ENCODE measurements around the gene TBL3.
A peak's percentile ranks its signal among the peaks of the same experiment; 100 is the strongest.

The TBL3 gene

GRCh38 chr16:2009164-2009711 lies 37.4 kb downstream of the TBL3 start:
- ChIA-PET CTCF (interaction anchor here (0.6 to 1.8 kb wide), 3 partner anchors 13 to 131 kb away, joined by 4 to 7 read pairs (median 6); no protein-coding TSS in a partner anchor), POLR2A (interaction anchor here (0.6 to 2.7 kb wide), 4 partner anchors 22 to 227 kb away, joined by 3 to 17 read pairs (median 4); partner anchors contain the start of genes NUBP2, SPSB3 and TRAF7)
- Histone ChIP-seq H3K27ac (ENCODE audit: extremely low read depth, low read depth, low read length) (peak overlapping the region; percentile 97), H3K36me3 (ENCODE audit: control insufficient read depth in 2 of 2, insufficient read depth in 1 of 2, low read length in 2 of 2) (peaks cover 0 to 27% of the 10 kb centered on the region in 2 experiments; a peak in 1 of 3 replicates), H3K9me3 (ENCODE audit: control insufficient read depth, insufficient read depth, low read depth, low read length) (no peaks in the 10 kb centered on the region), H3K4me1 (ENCODE audit: control insufficient read depth, insufficient read depth, low read length) (peaks cover 26% of the 10 kb centered on the region), H3K4me3 (ENCODE audit: low read depth, low read length) (peak overlapping the region; percentile 75)
- TF ChIP-seq ZNF596 (tag by site-specific recombination; IDR thresholded peaks at IDR 0.05) (0 out of 2 replicates have a peak, but pooled peaks have one; percentile 7), PRDM10 (tag by site-specific recombination; IDR thresholded peaks at IDR 0.05) (no peak), ZBTB1 (tag by site-specific recombination; IDR thresholded peaks at IDR 0.05) (no peak), ZBTB21 (tag by site-specific recombination; IDR thresholded peaks at IDR 0.05) (no peak), ZBTB10 (tag by site-specific recombination; IDR thresholded peaks at IDR 0.05) (no peak), ZNF132 (tag by site-specific recombination; IDR thresholded peaks at IDR 0.05; ENCODE audit: borderline replicate concordance) (no peak), ZNF426 (tag by site-specific recombination; IDR thresholded peaks at IDR 0.05) (no peak), ZSCAN5A (tag by site-specific recombination; IDR thresholded peaks at IDR 0.05) (no peak), ZNF341 (tag by site-specific recombination; IDR thresholded peaks at IDR 0.05; ENCODE audit: low read depth) (no peak), ZBTB8A (tag by site-specific recombination; IDR thresholded peaks at IDR 0.05) (peak; percentile 13; the same call in 1 of the 2 replicates), GLIS2 (tag by site-specific recombination; IDR thresholded peaks at IDR 0.05) (peak; percentile 46; the same call in 1 of the 2 replicates), ZNF26 (tag by site-specific recombination; IDR thresholded peaks at IDR 0.05) (no peak), GFI1B (tag by site-specific recombination; IDR thresholded peaks at IDR 0.05) (no peak), ZNF10 (tag by site-specific recombination; IDR thresholded peaks at IDR 0.05) (no peak), ZSCAN18 (tag by site-specific recombination; IDR thresholded peaks at IDR 0.05) (no peak), ZBTB17 (tag by site-specific recombination; IDR thresholded peaks at IDR 0.05) (no peak), ZNF449 (tag by site-specific recombination; IDR thresholded peaks at IDR 0.05) (no peak), ZNF513 (tag by site-specific recombination; IDR thresholded peaks at IDR 0.05) (no peak), ZNF423 (tag by site-specific recombination; IDR thresholded peaks at IDR 0.05) (no peak), ZNF692 (tag by site-specific recombination; IDR thresholded peaks at IDR 0.05) (peak; percentile 19; the same call in 1 of the 2 replicates), ZNF366 (tag by site-specific recombination; conservative IDR thresholded peaks at IDR 0.05) (no peak)

Data from HEK293 (cell line).